HAP-1 (cell line): ENCODE data around the gene SCYGR6.

Experiments
- DNase-seq, 2 experiments: peaks; one replicate each; pipeline ENCODE4 v3.0.0-alpha.2; 2016 to 2020; ENCODE audit warnings: low spot score in 2 of 2
- H3K27me3 ChIP-seq: fragments of 250-450 bp; sonication (Bioruptor Pico); 2 replicates; pipeline ENCODE4 v1.5.1; 2020; ENCODE audit warnings: low read depth, mild to moderate bottlenecking, moderate library complexity
- H3K36me3 ChIP-seq: fragments of 250-450 bp; sonication (Bioruptor Pico); replicated peaks from 2 replicates; pipeline ENCODE4 v1.5.1; 2020; ENCODE audit warnings: mild to moderate bottlenecking
- H3K4me1 ChIP-seq: fragments of 250-450 bp; sonication (Bioruptor Pico); 2 replicates; pipeline ENCODE4 v1.5.1; 2020; ENCODE audit warnings: mild to moderate bottlenecking
- H3K4me3 ChIP-seq: fragments of 250-450 bp; sonication (Bioruptor Pico); 2 replicates; pipeline ENCODE4 v1.5.1; 2020; ENCODE audit warnings: mild to moderate bottlenecking, moderate library complexity
- H3K9me3 ChIP-seq: fragments of 250-450 bp; sonication (Bioruptor Pico); 2 replicates; pipeline ENCODE4 v1.5.1; 2020; ENCODE audit warnings: mild to moderate bottlenecking, moderate library complexity
- in situ Hi-C: fragments of 300-500 bp; cut with MboI; formaldehyde crosslinking; loops from 3 replicates; pipeline ENCODE4 v1.14.3; 2020; ENCODE audit warnings: low sequenced_read_pairs, inconsistent platforms, mixed read lengths

Gene SCYGR6

DNA sequence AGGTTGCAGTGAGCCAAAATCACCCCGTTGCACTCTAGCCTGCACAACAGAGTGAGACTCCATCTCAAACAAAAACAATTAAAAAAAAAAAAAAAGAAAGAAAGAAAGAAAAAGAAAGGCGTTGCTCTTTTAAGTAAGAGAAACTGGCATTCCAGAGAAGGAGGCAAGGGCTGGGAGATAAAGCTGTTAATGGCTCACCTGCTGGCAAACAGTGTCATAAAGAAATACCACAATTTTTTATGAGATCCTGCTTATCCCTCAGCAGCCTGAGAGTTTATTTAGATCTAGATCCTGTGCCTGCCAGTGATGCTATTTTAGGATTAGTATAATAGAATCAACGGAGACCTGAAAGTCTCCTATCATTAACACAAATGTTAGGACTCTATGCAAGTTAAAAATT is 23.0 kb downstream of the SCYGR6 start:
- Histone ChIP-seq H3K4me1 (no peaks in the 10 kb centered on the region), H3K4me3 (no peak overlapping the region), H3K36me3 (no peaks in the 10 kb centered on the region), H3K9me3 (no peaks in the 10 kb centered on the region), H3K27me3 (peaks cover 2% of the 10 kb centered on the region; the same call in 1 of the 2 replicates)
- in situ Hi-C loops, result no loop called here
- DNase-seq, result no peak

GRCh38 chr2:227696990-227697679 is 27.4 kb downstream of the SCYGR6 start:
- Histone ChIP-seq H3K4me3 (no peak overlapping the region), H3K36me3 (no peaks in the 10 kb centered on the region), H3K9me3 (no peaks in the 10 kb centered on the region), H3K27me3 (peaks cover 2% of the 10 kb centered on the region; the same call in 1 of the 2 replicates), H3K4me1 (no peaks in the 10 kb centered on the region)
- in situ Hi-C loops, result no loop called here
- DNase-seq, result no peak

DNA sequence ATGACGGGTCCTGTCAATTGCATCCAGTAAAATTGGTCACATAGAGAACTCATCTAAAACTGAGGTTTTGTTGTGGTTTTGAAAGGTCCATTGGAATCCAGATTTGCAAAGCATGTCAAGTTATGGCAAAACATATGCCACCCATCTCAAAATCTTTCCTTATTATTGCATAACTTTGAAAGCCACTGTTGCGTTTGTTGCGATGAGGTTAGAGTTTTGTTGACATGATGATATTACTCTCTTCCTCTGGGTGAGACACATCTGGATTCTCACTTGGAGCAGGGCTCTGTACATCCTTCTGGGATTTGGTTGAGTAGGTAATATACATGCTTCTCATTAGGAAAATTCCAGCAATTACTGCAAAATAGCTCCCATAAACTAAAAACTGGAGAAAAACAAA is 37.4 kb downstream of the SCYGR6 start:
- DNase-seq, result no peak
- Histone ChIP-seq H3K4me3 (no peak overlapping the region), H3K9me3 (no peaks in the 10 kb centered on the region), H3K4me1 (no peaks in the 10 kb centered on the region), H3K36me3 (no peaks in the 10 kb centered on the region), H3K27me3 (0 out of 2 replicates have a peak, but pooled peaks cover 3% of the 10 kb centered on the region)
- in situ Hi-C loops, result no loop called here

DNA sequence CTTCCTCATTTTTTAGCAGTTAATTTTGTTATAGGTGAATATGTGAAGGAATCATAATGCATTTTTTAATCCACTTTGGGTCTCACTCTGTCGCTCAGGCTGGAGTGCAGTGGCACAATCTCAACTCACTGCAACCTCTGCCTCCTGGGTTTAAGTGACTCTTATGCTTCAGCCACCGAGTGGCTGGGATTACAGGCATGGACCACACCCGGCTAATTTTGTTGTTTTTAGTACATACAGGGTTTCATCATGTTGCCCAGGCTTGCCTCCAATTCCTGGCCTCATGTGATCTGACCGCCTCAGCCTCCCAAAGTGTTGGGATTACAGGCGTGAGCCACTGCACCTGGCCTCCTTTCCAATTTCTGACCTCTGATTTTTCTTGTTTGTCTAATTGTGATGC is 40.3 kb downstream of the SCYGR6 start:
- H3K4me3 ChIP-seq, result no peak overlapping the region
- in situ Hi-C loops, result no loop called here
- no peaks in the 10 kb centered on the region for H3K9me3 ChIP-seq
- no peak for DNase-seq
- H3K4me1 ChIP-seq, result no peaks in the 10 kb centered on the region
- H3K36me3 ChIP-seq, result no peaks in the 10 kb centered on the region
- H3K27me3 ChIP-seq, result no peaks in the 10 kb centered on the region

DNA sequence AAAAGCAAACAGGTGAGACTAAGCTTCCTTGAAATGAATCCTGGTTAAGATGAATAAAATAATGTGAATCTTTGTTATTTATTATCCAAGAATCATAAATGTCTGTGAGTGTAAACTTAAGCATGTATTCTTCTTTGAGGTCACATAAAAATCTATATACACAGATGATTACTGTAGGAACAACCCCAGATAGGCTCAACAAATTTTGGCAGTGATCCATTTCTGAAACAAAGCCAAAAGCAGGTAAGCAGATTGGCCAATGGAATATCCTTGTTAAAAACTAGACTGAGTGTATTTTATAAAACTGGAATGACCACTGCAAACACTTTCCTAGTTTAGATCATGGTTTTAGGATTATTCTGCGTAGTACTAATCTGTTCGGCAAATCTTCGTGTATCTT is 46.6 kb downstream of the SCYGR6 start:
- H3K4me3 ChIP-seq, result no peak overlapping the region
- in situ Hi-C loops, result no loop called here

GRCh38 chr2:227674485-227674884 is 50.1 kb downstream of the SCYGR6 start:
- H3K9me3 ChIP-seq, result no peaks in the 10 kb centered on the region
- H3K27me3 ChIP-seq, result no peaks in the 10 kb centered on the region
- DNase-seq, result no peak
- no peak overlapping the region for H3K4me3 ChIP-seq
- H3K4me1 ChIP-seq, result peaks cover 15% of the 10 kb centered on the region
- no peaks in the 10 kb centered on the region for H3K36me3 ChIP-seq
- in situ Hi-C loops, result no loop called here

More for the DNA sequence above, 46.6 kb downstream of the SCYGR6 start:
- H3K27me3 ChIP-seq, result no peaks in the 10 kb centered on the region
- H3K4me1 ChIP-seq, result no peaks in the 10 kb centered on the region
- no peak for DNase-seq
- no peaks in the 10 kb centered on the region for H3K36me3 ChIP-seq
- H3K9me3 ChIP-seq, result no peaks in the 10 kb centered on the region
